ENCODE results near the gene PHLDB1. TPM values are rescaled to one million over a fixed set of nuclear protein-coding genes. Genes with fewer than 3 reads are reported as not detected.

PHLDB1 gene
- total RNA-seq, 4 donors from 2014 or later, result 92.6 to 276 (median 161) TPM

DNA sequence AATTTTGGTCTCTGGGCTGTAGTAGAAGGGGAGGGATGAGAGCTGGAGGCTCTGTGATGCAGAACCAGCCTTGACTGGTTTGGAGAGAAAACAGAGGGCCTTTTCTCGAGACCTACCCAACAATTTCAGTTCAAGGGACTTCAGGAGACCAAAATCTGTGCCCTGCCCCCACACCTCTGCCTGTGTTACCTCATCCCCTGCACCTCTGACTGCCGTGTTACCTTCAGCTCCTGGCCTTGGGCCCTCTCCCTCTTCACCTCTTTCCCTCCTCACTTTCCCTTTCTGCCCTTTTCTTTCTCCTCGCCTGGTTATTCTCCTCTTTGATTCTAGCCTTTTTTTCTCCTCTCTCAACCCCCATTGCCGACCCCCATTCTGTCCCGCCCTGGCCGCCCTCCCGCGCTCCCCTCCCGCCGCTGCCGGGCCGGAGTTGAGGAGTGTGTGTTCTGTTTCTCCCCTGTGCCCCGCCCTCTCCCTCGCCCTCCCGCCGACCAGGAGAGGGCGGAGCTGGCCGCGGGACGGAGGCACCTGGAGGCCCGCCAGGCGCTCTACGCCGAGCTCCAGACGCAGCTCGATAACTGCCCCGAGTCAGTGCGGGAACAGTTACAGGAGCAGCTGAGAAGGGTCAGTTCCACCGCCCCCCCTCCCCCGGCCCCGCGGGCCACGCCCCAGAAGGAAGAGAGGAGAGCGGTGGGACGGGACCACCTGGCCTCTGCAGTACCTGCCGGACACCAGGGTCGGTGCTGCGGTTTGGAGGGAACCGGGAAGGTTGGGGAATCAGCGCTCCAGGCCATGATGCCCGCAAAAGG, 27.2 kb downstream of the PHLDB1 start:
- peaks cover 0 to 7% (median 0%) of the 10 kb centered on the region in 4 donors for H3K36me3 ChIP-seq
- DNase-seq, result peak; percentile 88
- peak overlapping the region in 3 of 4 donors; percentile 6 to 41 (median 11) for H3K4me3 ChIP-seq
- no peaks in the 10 kb centered on the region for H3K9me3 ChIP-seq
- in situ Hi-C loops (cut with MboI; ENCODE audit: low pct_ligation_motif_present in 1 of 4, low pct_unique_long_range_greater_than_20kb in 1 of 4, low sequenced_read_pairs in 3 of 4) (no loop called here), intact Hi-C loops (cut with DNase I; ENCODE audit: low total_unique reads) (no loop called here)
- WGBS, 2 donors (ENCODE audit: low coverage in 1 of 2), result 14% methylated on average over 3 to 26 of the region's 41 CpGs
- H3K27me3 ChIP-seq, result no peaks in the 10 kb centered on the region
- TF ChIP-seq EP300 (IDR thresholded peaks at IDR 0.05; ENCODE audit: low read depth) (no peak), POLR2AphosphoS5 (IDR thresholded peaks at IDR 0.05) (peak in 2 of 3 donors; percentile 52 to 57), POLR2A (IDR thresholded peaks at IDR 0.05) (no peak)
- TF ChIP-seq, protein P1, sequence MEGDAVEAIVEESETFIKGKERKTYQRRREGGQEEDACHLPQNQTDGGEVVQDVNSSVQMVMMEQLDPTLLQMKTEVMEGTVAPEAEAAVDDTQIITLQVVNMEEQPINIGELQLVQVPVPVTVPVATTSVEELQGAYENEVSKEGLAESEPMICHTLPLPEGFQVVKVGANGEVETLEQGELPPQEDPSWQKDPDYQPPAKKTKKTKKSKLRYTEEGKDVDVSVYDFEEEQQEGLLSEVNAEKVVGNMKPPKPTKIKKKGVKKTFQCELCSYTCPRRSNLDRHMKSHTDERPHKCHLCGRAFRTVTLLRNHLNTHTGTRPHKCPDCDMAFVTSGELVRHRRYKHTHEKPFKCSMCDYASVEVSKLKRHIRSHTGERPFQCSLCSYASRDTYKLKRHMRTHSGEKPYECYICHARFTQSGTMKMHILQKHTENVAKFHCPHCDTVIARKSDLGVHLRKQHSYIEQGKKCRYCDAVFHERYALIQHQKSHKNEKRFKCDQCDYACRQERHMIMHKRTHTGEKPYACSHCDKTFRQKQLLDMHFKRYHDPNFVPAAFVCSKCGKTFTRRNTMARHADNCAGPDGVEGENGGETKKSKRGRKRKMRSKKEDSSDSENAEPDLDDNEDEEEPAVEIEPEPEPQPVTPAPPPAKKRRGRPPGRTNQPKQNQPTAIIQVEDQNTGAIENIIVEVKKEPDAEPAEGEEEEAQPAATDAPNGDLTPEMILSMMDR (IDR thresholded peaks at IDR 0.05), result peak; percentile 12 to 32 (median 23)
- peaks cover 24 to 56% (median 52%) of the 10 kb centered on the region in 4 donors for H3K4me1 ChIP-seq
- H3K27ac ChIP-seq, result peak overlapping the region; percentile 60 to 83 (median 73)

DNA sequence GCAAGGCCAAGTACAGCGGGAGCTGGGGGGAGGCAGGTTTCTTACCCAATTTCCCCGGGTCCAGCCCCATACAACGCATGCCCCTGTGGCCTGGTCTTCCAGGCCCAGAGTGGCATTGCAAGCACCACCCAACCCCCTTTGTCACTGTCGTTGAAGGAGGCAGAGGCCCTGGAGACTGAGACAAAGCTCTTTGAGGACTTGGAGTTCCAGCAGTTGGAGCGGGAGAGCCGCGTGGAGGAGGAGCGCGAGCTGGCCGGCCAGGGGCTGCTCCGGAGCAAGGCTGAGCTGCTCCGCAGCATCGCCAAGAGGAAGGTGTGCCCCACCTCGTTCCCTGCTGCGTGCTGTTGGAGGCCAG, 27.8 kb downstream of the PHLDB1 start:
- H3K4me3 ChIP-seq, result peak overlapping the region in 3 of 4 donors; percentile 6 to 41 (median 11)
- no peak for DNase-seq
- H3K27ac ChIP-seq, result peak overlapping the region; percentile 60 to 83 (median 73)
- TF ChIP-seq, protein P1 (IDR thresholded peaks at IDR 0.05), result no peak
- TF ChIP-seq EP300 (IDR thresholded peaks at IDR 0.05; ENCODE audit: low read depth), result no peak
- TF ChIP-seq POLR2A (IDR thresholded peaks at IDR 0.05), result no peak
- intact Hi-C loops (cut with DNase I; ENCODE audit: low total_unique reads), result no loop called here
- H3K4me1 ChIP-seq, result peaks cover 24 to 57% (median 52%) of the 10 kb centered on the region in 4 donors
- in situ Hi-C loops (cut with MboI; ENCODE audit: low pct_ligation_motif_present in 1 of 4, low pct_unique_long_range_greater_than_20kb in 1 of 4, low sequenced_read_pairs in 3 of 4), result no loop called here
- peaks cover 0 to 7% (median 0%) of the 10 kb centered on the region in 4 donors for H3K36me3 ChIP-seq
- 52% methylated on average over 15 of the region's 15 CpGs; no CpG with 5 or more reads in 1 of the 2 donors for WGBS, 2 donors (ENCODE audit: low coverage in 1 of 2)
- H3K27me3 ChIP-seq, result no peaks in the 10 kb centered on the region
- no peaks in the 10 kb centered on the region for H3K9me3 ChIP-seq

DNA sequence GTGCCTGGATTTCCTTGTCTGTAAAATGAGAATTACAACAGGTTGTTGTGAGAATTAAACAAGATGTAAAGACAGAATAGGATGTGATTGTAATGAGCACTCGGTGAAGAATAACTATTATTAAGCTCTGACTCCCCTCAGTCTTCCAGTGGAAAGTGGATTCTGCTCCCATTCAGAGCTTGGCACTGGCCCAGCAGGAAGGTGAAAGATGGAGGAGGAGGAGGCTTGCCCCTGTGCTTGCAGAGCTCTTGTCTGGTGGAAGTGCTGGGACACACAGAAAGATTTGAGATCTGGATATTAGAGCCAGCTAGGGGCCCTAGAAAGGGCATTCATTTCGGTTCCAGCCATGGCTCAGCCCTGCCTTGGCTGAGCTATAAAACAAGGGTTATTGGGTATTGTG, 28.2 kb downstream of the PHLDB1 start:
- H3K27me3 ChIP-seq, result no peaks in the 10 kb centered on the region
- intact Hi-C loops (cut with DNase I; ENCODE audit: low total_unique reads), result no loop called here
- peaks cover 24 to 60% (median 54%) of the 10 kb centered on the region in 4 donors for H3K4me1 ChIP-seq
- no peak overlapping the region for H3K4me3 ChIP-seq
- H3K9me3 ChIP-seq, result no peaks in the 10 kb centered on the region
- TF ChIP-seq POLR2AphosphoS5 (IDR thresholded peaks at IDR 0.05), result no peak
- no peak for TF ChIP-seq EP300 (IDR thresholded peaks at IDR 0.05; ENCODE audit: low read depth)
- no peak for TF ChIP-seq POLR2A (IDR thresholded peaks at IDR 0.05)
- TF ChIP-seq, protein P1 (IDR thresholded peaks at IDR 0.05), result no peak
- in situ Hi-C loops (cut with MboI; ENCODE audit: low pct_ligation_motif_present in 1 of 4, low pct_unique_long_range_greater_than_20kb in 1 of 4, low sequenced_read_pairs in 3 of 4), result no loop called here
- H3K27ac ChIP-seq, result peak overlapping the region; percentile 60 to 83 (median 73)
- H3K36me3 ChIP-seq, result peaks cover 0 to 7% (median 0%) of the 10 kb centered on the region in 4 donors
- DNase-seq, result no peak
- 38 to 49% methylated on average over 1 to 2 of the region's 2 CpGs for WGBS, 2 donors (ENCODE audit: low coverage in 1 of 2)

DNA sequence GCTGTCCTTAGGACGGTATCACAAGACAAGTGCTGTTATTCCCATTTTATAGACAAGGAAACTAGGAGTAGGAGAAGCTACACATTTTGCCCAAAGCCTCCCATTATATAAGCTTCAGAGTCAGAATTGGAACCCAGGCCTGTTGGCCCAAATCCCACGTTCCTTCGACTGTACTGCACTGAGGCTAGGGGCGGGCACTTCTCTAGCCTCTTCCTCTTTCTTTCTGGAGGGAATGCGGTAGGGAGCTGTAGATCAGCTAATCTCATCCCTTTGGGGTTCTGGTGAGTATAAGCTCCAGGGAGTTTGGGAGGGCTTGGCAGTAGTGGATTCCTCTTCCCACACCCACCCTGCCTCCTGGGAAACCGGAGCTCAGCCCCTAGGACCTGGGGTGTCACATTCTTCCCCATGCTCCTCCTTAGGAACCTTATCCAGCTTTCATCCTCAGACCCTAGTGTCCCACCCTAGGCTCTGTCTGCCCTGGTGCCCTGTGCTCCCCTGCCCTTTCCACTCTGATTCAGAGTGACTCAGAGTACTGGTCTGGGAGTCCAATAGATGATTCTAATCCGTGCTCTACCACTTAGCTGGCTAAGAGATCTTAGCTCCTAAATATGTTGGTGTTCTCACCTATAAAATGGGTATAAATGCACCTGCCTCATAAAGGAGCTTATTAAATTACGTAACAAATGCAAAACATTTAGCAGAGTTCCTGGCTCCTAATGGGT, 29.3 kb downstream of the PHLDB1 start:
- in situ Hi-C loops (cut with MboI; ENCODE audit: low pct_ligation_motif_present in 1 of 4, low pct_unique_long_range_greater_than_20kb in 1 of 4, low sequenced_read_pairs in 3 of 4) (no loop called here), intact Hi-C loops (cut with DNase I; ENCODE audit: low total_unique reads) (no loop called here)
- DNase-seq, result no peak
- TF ChIP-seq EP300 (IDR thresholded peaks at IDR 0.05; ENCODE audit: low read depth) (no peak), POLR2A (IDR thresholded peaks at IDR 0.05) (no peak), POLR2AphosphoS5 (IDR thresholded peaks at IDR 0.05) (no peak)
- TF ChIP-seq, protein P1 (IDR thresholded peaks at IDR 0.05), result no peak
- Histone ChIP-seq H3K4me3 (no peak overlapping the region), H3K36me3 (peaks cover 0 to 7% (median 0%) of the 10 kb centered on the region in 4 donors), H3K4me1 (peaks cover 30 to 60% (median 53%) of the 10 kb centered on the region in 4 donors), H3K27me3 (no peaks in the 10 kb centered on the region), H3K27ac (peak overlapping the region in 1 of 4 donors; percentile 0), H3K9me3 (no peaks in the 10 kb centered on the region)
- WGBS, 2 donors (ENCODE audit: low coverage in 1 of 2), result 75 to 100% methylated on average over 1 to 8 of the region's 8 CpGs

Measured in transverse colon (tissue), 4 donors.